IMR-90 (cell line): Measurements from ENCODE around the gene TSPEAR. TPM values are rescaled to one million over a fixed set of nuclear protein-coding genes. Genes with fewer than 3 reads are reported as not detected.

Experiments
- ATAC-seq: fragments of 200-7000 bp; cut with Tn5 transposase; 2 replicates; pipeline ENCODE4 v1.9.1; 2020; ENCODE audit warnings: low read depth, mild to moderate bottlenecking, moderate library complexity
- BruUV-seq: library from RNA; stranded (reverse); fragments of 400-500 nt; replicated peaks from 2 replicates; lab custom pipeline; 2021; lab: Mats Ljungman, UMichigan
- CTCF ChIA-PET: fragments of 300-600 bp; formaldehyde crosslinking; extraction: SDS; loops from one replicate; lab custom pipeline; 2021; ENCODE audit warnings: antibody characterized with exemption; lab: Yijun Ruan, JAX
- POLR2A ChIA-PET: fragments of 300-600 bp; sonication (Branson Sonifier 250); formaldehyde crosslinking; loops from one replicate; lab custom pipeline; 2022; ENCODE audit warnings: antibody characterized with exemption; ENCODE audit not compliant: unreplicated experiment; lab: Charles Lee
- DNase-seq: peaks from one replicate; pipeline ENCODE4 v3.0.0; 2013
- H2AFZ ChIP-seq: replicated peaks from 2 replicates; pipeline ENCODE3; 2013; ENCODE audit warnings: low read length, mild to moderate bottlenecking; ENCODE audit not compliant: poor library complexity
- H2AK5ac ChIP-seq: 2 replicates; pipeline ENCODE4 v1.6.1; 2013; ENCODE audit warnings: low read depth, low read length, inconsistent platforms
- H2AK9ac ChIP-seq: replicated peaks from 2 replicates; pipeline ENCODE3; 2013; ENCODE audit warnings: mild to moderate bottlenecking, low read depth, low read length, moderate library complexity; ENCODE audit not compliant: poor library complexity
- H2BK120ac ChIP-seq: 2 replicates; pipeline ENCODE4 v1.6.1; 2013; ENCODE audit warnings: low read depth, low read length, inconsistent platforms
- H2BK15ac ChIP-seq: 3 replicates; pipeline ENCODE4 v1.6.1; 2013; ENCODE audit warnings: low read depth, low read length, inconsistent platforms
- H2BK20ac ChIP-seq: 2 replicates; pipeline ENCODE4 v1.6.1; 2013; ENCODE audit warnings: low read depth, mild to moderate bottlenecking, inconsistent platforms, low read length, moderate library complexity
- H2BK5ac ChIP-seq: 2 replicates; pipeline ENCODE4 v1.6.1; 2013; ENCODE audit warnings: mild to moderate bottlenecking, low read depth, low read length, inconsistent platforms; ENCODE audit not compliant: poor library complexity, severe bottlenecking
- H3K14ac ChIP-seq: replicated peaks from 2 replicates; pipeline ENCODE4 v1.6.1; 2013; ENCODE audit warnings: low read depth, low read length, inconsistent platforms
- H3K18ac ChIP-seq: 2 replicates; pipeline ENCODE4 v1.6.1; 2013; ENCODE audit warnings: low read depth, low read length, control low read depth
- H3K23ac ChIP-seq: 2 replicates; pipeline ENCODE4 v1.6.1; 2013; ENCODE audit warnings: low read depth, low read length, inconsistent platforms
- H3K27ac ChIP-seq: 2 replicates; pipeline ENCODE4 v1.5.1; 2013; ENCODE audit warnings: mild to moderate bottlenecking, control low read depth, low read length; ENCODE audit not compliant: insufficient read depth
- H3K27me3 ChIP-seq: 2 replicates; pipeline ENCODE4 v1.6.1; 2013; ENCODE audit warnings: low read length; ENCODE audit not compliant: control insufficient read depth, insufficient read depth
- H3K36me3 ChIP-seq: 2 replicates; pipeline ENCODE4 v1.6.1; 2013; ENCODE audit warnings: low read length, mixed read lengths; ENCODE audit not compliant: control insufficient read depth, insufficient read depth
- H3K4ac ChIP-seq: 2 replicates; pipeline ENCODE4 v1.6.1; 2013; ENCODE audit warnings: low read depth, low read length, inconsistent platforms
- H3K4me1 ChIP-seq: 2 replicates; pipeline ENCODE4 v1.6.1; 2013; ENCODE audit warnings: low read length, mixed read lengths; ENCODE audit not compliant: control insufficient read depth, insufficient read depth
- H3K4me2 ChIP-seq: 2 replicates; pipeline ENCODE4 v1.6.1; 2013; ENCODE audit warnings: low read depth, mild to moderate bottlenecking, control low read depth, low read length, moderate library complexity
- H3K4me3 ChIP-seq: 2 replicates; pipeline ENCODE4 v1.5.1; 2013; ENCODE audit warnings: low read depth, mild to moderate bottlenecking, control low read depth, low read length, moderate library complexity; ENCODE audit not compliant: insufficient read depth
- H3K56ac ChIP-seq: 2 replicates; pipeline ENCODE4 v1.6.1; 2013; ENCODE audit warnings: low read length, inconsistent platforms; ENCODE audit not compliant: insufficient read depth; ENCODE audit errors: extremely low read depth
- H3K79me1 ChIP-seq, 2 experiments: 2 replicates each; pipeline ENCODE4 v1.6.1; 2013; ENCODE audit warnings: low read length in 2 of 2, inconsistent platforms in 1 of 2, low read depth in 1 of 2
- H3K9ac ChIP-seq: 2 replicates; pipeline ENCODE4 v1.6.1; 2013; ENCODE audit warnings: low read depth, low read length, control low read depth
- H3K9me1 ChIP-seq: 2 replicates; pipeline ENCODE4 v1.6.1; 2013; ENCODE audit warnings: low read length, inconsistent platforms; ENCODE audit not compliant: insufficient read depth
- H3K9me3 ChIP-seq: 2 replicates; pipeline ENCODE4 v1.6.1; 2013; ENCODE audit warnings: low read length; ENCODE audit not compliant: control insufficient read depth, insufficient read depth
- H4K20me1 ChIP-seq: 2 replicates; pipeline ENCODE4 v1.6.1; 2013; ENCODE audit warnings: low read length, inconsistent platforms; ENCODE audit not compliant: insufficient read depth
- H4K5ac ChIP-seq: 2 replicates; pipeline ENCODE4 v1.6.1; 2013; ENCODE audit warnings: mild to moderate bottlenecking, low read depth, low read length, control low read depth
- H4K8ac ChIP-seq, 2 experiments: 2 replicates each; pipeline ENCODE4 v1.6.1; 2013; ENCODE audit warnings: low read depth in 2 of 2, low read length in 2 of 2, control low read depth in 1 of 2, inconsistent platforms in 1 of 2
- H4K91ac ChIP-seq: 2 replicates; pipeline ENCODE4 v1.6.1; 2013; ENCODE audit warnings: low read depth, low read length, inconsistent platforms; ENCODE audit not compliant: insufficient read depth
- BHLHE40 ChIP-seq: fragments of 150-350 bp; IDR thresholded peaks from 2 replicates; pipeline ENCODE4 v1.6.1; 2016; ENCODE audit warnings: mild to moderate bottlenecking, low read depth, low read length
- CEBPB ChIP-seq: IDR thresholded peaks from 2 replicates; pipeline ENCODE4 v1.6.1; 2012; ENCODE audit warnings: low read depth, low read length, improper control_type of control experiment
- CHD1 ChIP-seq: IDR thresholded peaks from 2 replicates; pipeline ENCODE4 v1.6.1; 2012; ENCODE audit warnings: low read depth, low read length, improper control_type of control experiment
- FOS ChIP-seq: fragments of 150-350 bp; IDR thresholded peaks from 2 replicates; pipeline ENCODE4 v1.6.1; 2016; ENCODE audit warnings: low read depth, low read length
- MAFK ChIP-seq: IDR thresholded peaks from 2 replicates; pipeline ENCODE4 v1.6.1; 2012; ENCODE audit warnings: low read depth, low read length, improper control_type of control experiment
- MAZ ChIP-seq: IDR thresholded peaks from 2 replicates; pipeline ENCODE4 v1.6.1; 2012; ENCODE audit warnings: low read depth, mild to moderate bottlenecking, low read length, improper control_type of control experiment, moderate library complexity, borderline replicate concordance
- MXI1 ChIP-seq: IDR thresholded peaks from 2 replicates; pipeline ENCODE4 v1.6.1; 2012; ENCODE audit warnings: low read depth, mild to moderate bottlenecking, low read length, moderate library complexity, borderline replicate concordance
- NFE2L2 ChIP-seq: fragments of 150-350 bp; IDR thresholded peaks from 2 replicates; pipeline ENCODE4 v1.6.1; 2016; ENCODE audit warnings: low read depth, mild to moderate bottlenecking, low read length
- POLR2A ChIP-seq: IDR thresholded peaks from 2 replicates; pipeline ENCODE4 v1.6.1; 2012; ENCODE audit warnings: mild to moderate bottlenecking, low read depth, low read length
- RAD21 ChIP-seq: IDR thresholded peaks from 2 replicates; pipeline ENCODE4 v1.6.1; 2012; ENCODE audit warnings: low read length, improper control_type of control experiment
- RCOR1 ChIP-seq: IDR thresholded peaks from 2 replicates; pipeline ENCODE4 v1.6.1; 2012; ENCODE audit warnings: mild to moderate bottlenecking, low read length, improper control_type of control experiment; ENCODE audit not compliant: insufficient replicate concordance
- RFX5 ChIP-seq: IDR thresholded peaks from 2 replicates; pipeline ENCODE4 v1.8.0; 2012; ENCODE audit warnings: low read depth, mild to moderate bottlenecking, low read length, moderate library complexity
- whole genome bisulfite sequencing, 2 experiments: methylation state at CpG; one replicate each; pipeline versions ENCODE4 v1.1.5 to v1.1.7; 2013; ENCODE audit warnings: missing lambda C conversion rate in 2 of 2; ENCODE audit not compliant: insufficient read length in 1 of 2; ENCODE audit errors: extremely low coverage in 2 of 2; 5-methylcytosine and 5-hydroxymethylcytosine counted together
- dilution Hi-C: fragments of 300-500 bp; cut with HindIII; formaldehyde crosslinking; loops from one replicate; pipeline ENCODE4 v1.14.3; 2018; ENCODE audit warnings: low sequenced_read_pairs; ENCODE audit not compliant: unreplicated experiment
- in situ Hi-C: fragments of 300-500 bp; cut with MboI; formaldehyde crosslinking; loops from 3 replicates; pipeline ENCODE4 v1.14.3; 2019; ENCODE audit warnings: low sequenced_read_pairs, inconsistent platforms, mixed read lengths
- intact Hi-C: fragments of 100-400 bp; cut with micrococcal nuclease; formaldehyde crosslinking; loops from 2 replicates; pipeline ENCODE4 v1.10.0; 2022
- polyA plus RNA-seq, 3 experiments: library from polyadenylated mRNA; depleted of rRNA; stranded (reverse); fragments of >200 nt; gene quantifications; 2 replicates each; pipeline ENCODE4 v1.2.3, GENCODE V29; 2012; ENCODE audit warnings: low replicate concordance in 1 of 3
- total RNA-seq: library from RNA; depleted of rRNA; stranded (reverse); fragments of >200 nt; gene quantifications from 2 replicates; pipeline ENCODE4 v1.2.3, GENCODE V29; 2012
- TF ChIP-seq, protein P1 (sequence below): fragments of 150-350 bp; IDR thresholded peaks from 2 replicates; pipeline ENCODE4 v1.6.1; 2017; ENCODE audit warnings: mild to moderate bottlenecking, antibody characterized with exemption, low read length, low read depth
- TF ChIP-seq, protein P2 (sequence below): conservative IDR thresholded peaks from 2 replicates; pipeline ENCODE4 v1.5.1; 2012; ENCODE audit warnings: mild to moderate bottlenecking, low read depth, low read length, improper control_type of control experiment
- TF ChIP-seq, protein P3 (sequence below): fragments of 150-350 bp; IDR thresholded peaks from 2 replicates; pipeline ENCODE4 v1.6.1; 2016; ENCODE audit warnings: low read depth, mild to moderate bottlenecking, low read length, moderate library complexity, borderline replicate concordance

Gene TSPEAR
- total and polyA plus RNA-seq, 2 of the 4 experiments (the other 2 are of a cell fraction) = not detected

DNA sequence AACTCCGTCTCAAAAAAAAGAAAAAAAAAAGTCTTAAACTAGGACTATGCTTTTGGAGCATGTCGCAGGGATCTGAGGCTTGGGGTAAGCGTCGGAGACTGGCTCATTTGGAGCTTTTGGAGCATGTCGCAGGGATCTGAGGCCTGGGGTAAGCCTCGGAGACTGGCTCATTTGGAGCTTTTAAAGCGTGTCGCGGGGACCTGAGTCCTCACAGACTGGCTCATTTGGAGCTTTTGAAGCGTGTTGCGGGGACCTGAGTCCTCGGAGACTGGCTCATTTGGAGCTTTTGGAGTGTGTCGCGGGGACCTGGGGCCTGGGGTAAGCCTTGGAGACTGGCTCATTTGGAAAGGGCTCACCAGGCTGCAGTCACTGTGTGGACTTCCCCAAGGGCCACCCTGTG lies 13.6 kb upstream of the TSPEAR start:
- Histone ChIP-seq H3K4ac (no peak overlapping the region), H2BK120ac (no peak overlapping the region), H3K4me1 (no peaks in the 10 kb centered on the region), H3K27ac (no peak overlapping the region), H3K14ac (no peak overlapping the region), H4K20me1 (no peaks in the 10 kb centered on the region), H3K56ac (no peak overlapping the region), H2BK5ac (no peak overlapping the region), H3K9me3 (no peaks in the 10 kb centered on the region), H3K4me3 (no peak overlapping the region), H3K36me3 (no peaks in the 10 kb centered on the region), H3K79me1 (no peaks in the 10 kb centered on the region), H3K18ac (no peak overlapping the region), H3K23ac (no peak overlapping the region), H3K4me2 (no peak overlapping the region), H4K5ac (no peak overlapping the region), H2AFZ (no peak overlapping the region), H4K91ac (no peak overlapping the region), H2BK15ac (no peak overlapping the region), H3K9ac (no peak overlapping the region), H4K8ac (no peak overlapping the region), H2AK5ac (no peak overlapping the region), H3K9me1 (no peaks in the 10 kb centered on the region), H3K27me3 (peaks cover 39% of the 10 kb centered on the region), H2AK9ac (no peak overlapping the region), H2BK20ac (no peak overlapping the region)
- POLR2A ChIA-PET = no interaction called here
- in situ Hi-C loops (no loop called here), dilution Hi-C loops (no loop called here), intact Hi-C loops (no loop called here)
- DNase-seq = no peak
- no peak for TF ChIP-seq RCOR1
- no peak for TF ChIP-seq NFE2L2
- no peak for TF ChIP-seq CEBPB
- TF ChIP-seq MAFK = no peak
- TF ChIP-seq BHLHE40 = no peak
- TF ChIP-seq RFX5 = no peak
- TF ChIP-seq, protein P1, sequence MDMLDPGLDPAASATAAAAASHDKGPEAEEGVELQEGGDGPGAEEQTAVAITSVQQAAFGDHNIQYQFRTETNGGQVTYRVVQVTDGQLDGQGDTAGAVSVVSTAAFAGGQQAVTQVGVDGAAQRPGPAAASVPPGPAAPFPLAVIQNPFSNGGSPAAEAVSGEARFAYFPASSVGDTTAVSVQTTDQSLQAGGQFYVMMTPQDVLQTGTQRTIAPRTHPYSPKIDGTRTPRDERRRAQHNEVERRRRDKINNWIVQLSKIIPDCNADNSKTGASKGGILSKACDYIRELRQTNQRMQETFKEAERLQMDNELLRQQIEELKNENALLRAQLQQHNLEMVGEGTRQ = no peak
- TF ChIP-seq CHD1 = no peak
- TF ChIP-seq MAZ = no peak
- TF ChIP-seq, protein P2, sequence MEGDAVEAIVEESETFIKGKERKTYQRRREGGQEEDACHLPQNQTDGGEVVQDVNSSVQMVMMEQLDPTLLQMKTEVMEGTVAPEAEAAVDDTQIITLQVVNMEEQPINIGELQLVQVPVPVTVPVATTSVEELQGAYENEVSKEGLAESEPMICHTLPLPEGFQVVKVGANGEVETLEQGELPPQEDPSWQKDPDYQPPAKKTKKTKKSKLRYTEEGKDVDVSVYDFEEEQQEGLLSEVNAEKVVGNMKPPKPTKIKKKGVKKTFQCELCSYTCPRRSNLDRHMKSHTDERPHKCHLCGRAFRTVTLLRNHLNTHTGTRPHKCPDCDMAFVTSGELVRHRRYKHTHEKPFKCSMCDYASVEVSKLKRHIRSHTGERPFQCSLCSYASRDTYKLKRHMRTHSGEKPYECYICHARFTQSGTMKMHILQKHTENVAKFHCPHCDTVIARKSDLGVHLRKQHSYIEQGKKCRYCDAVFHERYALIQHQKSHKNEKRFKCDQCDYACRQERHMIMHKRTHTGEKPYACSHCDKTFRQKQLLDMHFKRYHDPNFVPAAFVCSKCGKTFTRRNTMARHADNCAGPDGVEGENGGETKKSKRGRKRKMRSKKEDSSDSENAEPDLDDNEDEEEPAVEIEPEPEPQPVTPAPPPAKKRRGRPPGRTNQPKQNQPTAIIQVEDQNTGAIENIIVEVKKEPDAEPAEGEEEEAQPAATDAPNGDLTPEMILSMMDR = no peak
- TF ChIP-seq MXI1 = no peak
- TF ChIP-seq, protein P3, sequence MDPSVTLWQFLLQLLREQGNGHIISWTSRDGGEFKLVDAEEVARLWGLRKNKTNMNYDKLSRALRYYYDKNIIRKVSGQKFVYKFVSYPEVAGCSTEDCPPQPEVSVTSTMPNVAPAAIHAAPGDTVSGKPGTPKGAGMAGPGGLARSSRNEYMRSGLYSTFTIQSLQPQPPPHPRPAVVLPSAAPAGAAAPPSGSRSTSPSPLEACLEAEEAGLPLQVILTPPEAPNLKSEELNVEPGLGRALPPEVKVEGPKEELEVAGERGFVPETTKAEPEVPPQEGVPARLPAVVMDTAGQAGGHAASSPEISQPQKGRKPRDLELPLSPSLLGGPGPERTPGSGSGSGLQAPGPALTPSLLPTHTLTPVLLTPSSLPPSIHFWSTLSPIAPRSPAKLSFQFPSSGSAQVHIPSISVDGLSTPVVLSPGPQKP = no peak
- no peak for TF ChIP-seq FOS
- no peak for TF ChIP-seq POLR2A
- no peak for TF ChIP-seq RAD21
- BruUV-seq = no TSS peak
- CTCF ChIA-PET = interaction anchor here (0.6 kb wide), 1 partner anchor 210 kb away, joined by 4 read pairs; no protein-coding TSS in a partner anchor
- ATAC-seq = no peak
- 78% methylated on average over 14 of the region's 14 CpGs; no CpG with 5 or more reads in 1 of the 2 experiments for WGBS, 2 experiments
